HG03066 (cell line): ENCODE results near the gene ASTN1.

Experiments used
- ATAC-seq: cut with Tn5 transposase; IDR thresholded peaks from one replicate; pipeline ENCODE4 v1.9.1; 2021; ENCODE audit warnings: low read depth; ENCODE audit not compliant: unreplicated experiment

The ASTN1 gene

DNA sequence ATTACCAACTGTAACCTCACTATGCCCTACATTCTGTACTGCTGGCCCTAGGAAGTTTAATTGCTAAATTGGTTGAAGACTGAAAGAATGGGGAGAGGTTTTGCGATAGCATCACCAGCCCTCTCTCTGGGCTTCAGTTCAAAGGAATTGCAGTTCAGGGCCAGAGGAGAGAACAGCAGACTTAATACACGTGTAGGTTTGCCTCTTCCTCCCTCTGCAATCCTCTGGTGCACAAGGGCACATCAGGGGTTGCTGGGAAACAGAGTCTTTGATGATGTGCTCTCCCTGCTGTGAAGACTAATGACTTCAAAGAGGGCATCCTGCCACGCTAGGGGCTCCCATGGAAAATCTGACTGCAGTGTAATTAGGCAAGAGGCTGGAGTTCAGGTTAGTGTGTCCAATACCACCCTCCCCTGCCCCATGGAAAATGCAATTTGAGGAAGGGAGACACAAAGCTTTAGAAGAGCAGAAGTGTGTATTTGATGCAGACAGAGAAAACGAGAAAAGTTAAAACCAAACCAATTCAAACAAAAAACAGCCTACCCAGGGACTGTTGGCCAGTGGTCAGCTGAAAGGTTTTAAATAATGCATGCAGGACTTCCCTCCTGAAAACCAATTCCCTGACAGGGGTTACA, 167.9 kb downstream of the ASTN1 start:
- no peak for ATAC-seq

DNA sequence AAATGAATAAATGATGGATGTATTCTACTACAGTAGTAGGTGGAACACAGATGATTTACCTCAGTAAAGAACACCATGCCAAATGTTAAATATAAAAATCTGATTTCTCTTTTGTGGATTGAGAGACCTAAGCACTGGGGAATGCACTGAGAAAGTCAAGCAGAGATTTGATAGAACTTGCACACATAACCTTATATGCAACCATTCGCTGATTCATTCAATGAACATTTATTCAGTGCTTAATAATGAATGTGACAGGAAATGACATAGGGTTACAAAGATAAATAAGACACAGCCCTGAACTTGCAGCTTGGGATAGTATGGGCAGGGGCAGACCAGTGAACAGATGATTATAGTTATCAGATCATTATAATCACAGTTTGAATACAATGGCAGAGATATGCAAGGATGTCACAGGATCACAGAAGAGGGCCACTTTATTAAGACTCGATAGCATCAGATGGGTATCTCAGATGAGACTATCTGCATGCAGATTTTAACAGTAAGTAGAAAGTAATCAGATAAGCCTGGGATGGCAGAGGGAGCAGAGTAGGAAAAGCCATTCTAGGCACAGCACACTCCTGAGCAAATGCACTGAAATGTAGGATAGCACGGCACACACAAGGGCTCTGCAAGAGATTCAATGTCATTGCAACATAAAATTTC, 169.4 kb downstream of the ASTN1 start:
- ATAC-seq, result no peak

DNA sequence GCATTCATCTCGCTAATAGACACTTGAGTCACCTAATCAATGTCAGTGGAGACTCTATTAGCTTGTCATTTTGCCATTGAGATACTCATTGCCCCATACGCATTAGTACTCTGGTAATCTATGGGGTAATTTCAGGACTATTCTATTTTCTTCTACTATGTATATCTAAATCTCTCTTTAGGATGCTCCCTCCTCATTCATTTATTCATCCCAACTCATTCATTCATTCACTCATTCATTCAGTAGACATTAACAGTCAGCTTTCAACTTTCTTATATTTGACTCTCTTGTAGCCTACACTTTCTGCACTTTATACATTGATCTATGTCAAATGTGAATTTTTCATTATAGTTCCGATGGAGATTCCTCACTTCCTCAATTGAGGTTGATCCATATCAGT, 170.9 kb downstream of the ASTN1 start:
- no peak for ATAC-seq

DNA sequence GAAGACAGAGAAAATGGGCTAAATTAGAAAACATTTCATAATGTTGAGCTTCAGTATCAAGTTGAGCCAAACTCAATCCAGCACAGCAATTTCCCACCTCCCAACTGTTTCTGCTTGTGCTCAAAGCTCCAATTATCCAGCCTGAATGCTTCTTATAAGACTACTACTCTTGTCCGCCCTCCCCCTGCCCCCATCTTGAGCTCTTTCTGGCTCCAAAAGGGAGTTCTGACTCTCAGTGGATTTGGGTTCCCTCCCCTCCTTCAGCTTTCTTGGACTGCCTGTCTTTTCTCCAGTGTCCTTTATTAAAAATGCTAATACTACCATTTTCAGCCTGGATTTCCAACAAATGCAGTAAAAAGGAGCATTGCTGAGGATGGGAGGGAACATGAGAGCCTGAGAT, 174.8 kb downstream of the ASTN1 start:
- ATAC-seq, result no peak

- ATAC-seq, result no peak
Measured at GRCh38 chr1:176989023-176989422, 175.5 kb downstream of the ASTN1 start.

DNA sequence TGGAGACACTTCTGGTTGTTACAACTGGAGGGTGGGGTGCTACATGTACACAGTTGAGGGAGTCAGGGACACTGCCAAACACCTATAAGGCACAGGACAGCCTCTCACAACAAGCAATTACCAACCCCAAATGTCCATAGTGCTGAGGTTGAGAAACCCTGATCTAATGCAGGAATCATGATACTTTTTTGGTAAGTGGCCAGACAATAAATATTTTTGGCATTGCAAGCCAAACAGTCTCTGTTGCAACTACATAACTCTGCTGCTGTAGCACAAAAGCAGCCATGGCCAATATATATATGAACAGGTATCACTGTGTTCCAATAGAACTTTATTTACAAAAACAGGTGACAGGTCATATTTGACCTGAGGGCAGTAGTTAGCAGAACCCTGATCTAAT, 177.5 kb downstream of the ASTN1 start:
- no peak for ATAC-seq

DNA sequence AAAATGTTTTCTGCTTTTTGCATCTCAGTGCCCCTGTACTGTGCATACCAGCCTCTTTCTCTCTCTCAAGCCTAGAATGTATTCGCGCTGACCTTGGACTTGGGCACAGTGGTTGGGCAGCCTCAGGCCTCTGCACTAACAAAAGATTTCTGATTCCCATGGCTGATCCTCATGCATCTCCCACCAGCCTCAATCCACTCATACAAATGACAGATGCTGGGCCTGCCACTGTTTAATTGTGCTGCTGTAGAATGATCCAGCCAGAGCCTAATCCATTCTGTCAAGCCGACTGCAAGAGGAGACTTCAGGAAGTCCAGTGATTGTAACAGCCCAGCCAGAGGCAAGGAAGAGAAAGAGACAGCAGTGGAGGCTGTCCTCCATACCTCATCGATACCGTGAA, 180.8 kb downstream of the ASTN1 start:
- no peak for ATAC-seq

GRCh38 chr1:176976771-176977170, 187.7 kb downstream of the ASTN1 start:
- ATAC-seq, result no peak

GRCh38 chr1:176976225-176976624, 188.3 kb downstream of the ASTN1 start:
- no peak for ATAC-seq

DNA sequence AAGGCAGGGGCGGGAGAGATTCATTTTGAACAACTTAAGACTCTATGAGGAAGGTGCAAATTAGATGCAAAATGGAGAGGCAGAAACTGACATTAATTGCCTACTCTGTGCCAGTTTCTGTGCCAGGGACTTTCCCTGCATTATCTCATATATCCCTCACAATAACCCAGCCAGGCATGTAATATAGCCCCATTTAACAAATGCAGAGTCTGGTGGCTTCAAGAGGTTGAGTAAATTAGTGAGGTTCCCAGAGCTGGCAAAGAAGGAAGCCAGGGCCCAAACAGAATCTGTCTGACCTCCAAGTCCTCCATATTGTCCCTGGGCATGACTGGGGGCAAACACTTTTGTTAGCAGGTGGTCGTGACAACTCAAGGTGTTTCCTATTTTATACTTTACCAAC, 199.8 kb downstream of the ASTN1 start:
- no peak for ATAC-seq

GRCh38 chr1:176963181-176963580, 201.3 kb downstream of the ASTN1 start:
- no peak for ATAC-seq

- ATAC-seq, result no peak
Measured at GRCh38 chr1:176961678-176962077, 202.8 kb downstream of the ASTN1 start.

- no peak for ATAC-seq
Measured at GRCh38 chr1:176959191-176959820, 205.2 kb downstream of the ASTN1 start.

- ATAC-seq, result no peak
Measured at GRCh38 chr1:176957603-176958002, 206.9 kb downstream of the ASTN1 start.

DNA sequence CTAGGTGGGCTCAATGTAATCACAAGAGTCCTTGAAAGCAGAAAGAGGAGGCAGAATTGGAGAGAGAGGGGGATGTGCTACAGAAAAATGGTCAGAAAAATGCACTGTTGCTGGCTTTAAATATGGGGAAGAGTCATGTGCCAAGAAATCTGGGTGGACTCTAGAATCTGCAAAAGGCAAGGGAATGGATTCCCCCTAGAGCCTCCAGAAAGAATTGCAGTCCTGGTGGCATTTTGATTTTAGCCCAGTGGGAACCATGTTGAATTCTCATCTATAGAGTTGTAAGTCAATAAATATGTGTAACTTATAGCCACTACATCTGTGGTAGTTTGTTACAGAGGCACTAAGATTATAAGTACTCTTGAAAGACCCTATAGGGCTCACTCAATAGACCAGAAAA, 210.3 kb downstream of the ASTN1 start:
- no peak for ATAC-seq

DNA sequence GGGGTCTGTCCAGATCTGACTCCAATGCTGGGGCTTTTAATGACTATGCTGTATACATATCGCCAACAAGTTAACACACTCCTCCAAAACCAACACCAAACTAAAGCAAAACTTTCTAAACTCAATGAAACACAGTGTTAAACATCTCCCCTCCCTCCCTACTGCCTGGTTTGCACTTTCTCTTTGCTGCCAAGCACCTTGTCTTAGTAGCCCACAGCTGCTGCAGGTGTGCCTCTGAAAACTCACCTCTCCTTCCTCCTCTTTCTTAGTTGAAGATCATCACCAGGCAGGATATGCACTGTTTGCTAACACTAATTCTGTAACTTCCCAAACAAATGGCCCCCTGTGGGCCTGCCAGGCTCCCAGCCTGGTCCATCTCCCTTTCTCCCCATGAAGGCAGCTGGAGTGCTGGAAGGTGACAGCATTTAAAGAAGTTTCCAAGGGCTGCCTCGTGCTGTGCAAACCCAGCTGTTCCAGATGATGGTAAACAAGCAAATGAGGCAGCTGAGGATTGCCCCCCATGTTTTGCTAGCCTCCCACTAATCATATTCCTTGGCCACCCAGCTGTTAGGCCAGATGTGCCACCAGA, 213.7 kb downstream of the ASTN1 start:
- ATAC-seq, result no peak

GRCh38 chr1:176949033-176949662, 215.4 kb downstream of the ASTN1 start:
- no peak for ATAC-seq

DNA sequence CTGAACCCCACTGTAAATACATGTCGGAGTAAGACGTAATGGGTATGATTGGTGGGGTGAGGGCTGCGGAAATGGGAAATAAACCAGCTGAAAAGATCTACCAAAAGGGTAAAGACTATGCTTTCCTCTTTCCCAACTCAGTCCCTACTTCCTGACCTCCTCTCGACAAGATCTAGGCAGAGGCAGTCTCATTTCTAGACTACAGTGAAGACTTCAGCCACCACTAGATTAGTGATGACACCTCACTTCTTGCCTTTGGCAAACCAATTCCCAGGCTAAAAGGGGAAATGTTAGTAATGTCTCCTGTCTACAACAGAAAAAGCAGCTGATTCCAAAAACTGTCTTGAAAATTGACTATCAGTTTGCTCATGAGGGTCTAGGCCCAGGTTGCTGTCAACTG, 219.9 kb downstream of the ASTN1 start:
- no peak for ATAC-seq

DNA sequence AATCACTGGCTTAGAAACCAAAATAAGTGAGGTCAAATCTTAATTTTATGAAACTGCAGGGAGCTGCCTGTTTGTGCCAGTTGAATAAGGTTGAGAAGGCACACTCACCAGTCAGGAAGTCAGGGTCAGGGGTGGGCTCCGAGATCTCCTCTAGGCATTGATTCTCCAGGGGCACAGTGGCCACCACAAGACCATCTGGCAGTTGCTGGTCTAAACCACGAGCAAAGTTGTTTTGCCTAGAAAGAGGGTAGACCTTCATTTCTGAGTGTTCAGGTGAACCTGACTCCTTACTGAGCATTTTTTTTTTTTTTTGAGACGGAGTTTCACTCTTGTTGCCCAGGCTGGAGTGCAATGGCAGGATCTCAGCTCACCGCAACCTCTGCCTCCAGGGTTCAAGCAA, 220.7 kb downstream of the ASTN1 start:
- no peak for ATAC-seq

DNA sequence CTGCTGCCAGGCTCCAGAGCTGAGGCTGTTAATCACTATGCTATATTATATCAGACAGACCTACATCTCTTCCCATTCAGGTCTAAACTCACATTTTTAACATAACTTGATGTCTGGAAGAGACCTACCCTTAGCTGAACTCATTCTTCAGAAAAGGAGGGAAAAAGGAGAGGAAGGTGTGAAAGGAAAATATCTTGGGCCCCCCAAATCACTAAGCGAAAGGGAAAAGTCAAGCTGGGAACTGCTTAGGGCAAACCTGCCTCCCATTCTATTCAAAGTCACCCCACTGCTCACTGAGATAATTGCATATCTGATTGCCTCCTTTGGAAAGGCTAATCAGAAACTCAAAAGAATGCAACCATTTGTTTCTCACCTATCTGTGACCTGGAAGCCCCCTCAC, 222.2 kb downstream of the ASTN1 start:
- no peak for ATAC-seq

DNA sequence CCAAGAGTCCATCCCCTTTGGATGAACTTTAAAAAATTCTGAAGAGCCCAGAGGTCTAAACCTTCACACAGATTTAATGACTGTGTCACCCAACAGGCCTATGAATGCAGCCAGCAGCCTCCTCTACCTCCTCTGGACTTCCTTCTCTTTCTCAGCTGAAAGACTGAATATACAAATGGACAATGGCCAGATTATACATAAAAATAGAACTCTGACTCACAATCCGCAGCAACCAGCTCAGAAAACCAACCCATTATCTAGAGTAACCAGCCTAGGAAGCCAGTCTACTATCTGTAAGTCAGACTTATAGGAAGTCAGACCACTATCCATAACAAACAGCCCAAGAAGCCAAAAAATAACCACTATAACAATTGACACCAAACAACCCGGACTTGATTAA, 224.5 kb downstream of the ASTN1 start:
- no peak for ATAC-seq
